HG03060 (cell line): ENCODE data around the gene C5.
"Not testable (repeated sequence)": the region's sequence is repeated elsewhere in the genome, so short reads cannot be mapped to it uniquely, and the experiment has no call there.

ENCODE experiments used
- ATAC-seq: cut with Tn5 transposase; IDR thresholded peaks from one replicate; pipeline ENCODE4 v1.9.1; 2021; ENCODE audit warnings: low read depth, moderate number of reproducible peaks; ENCODE audit not compliant: unreplicated experiment

C5 gene

GRCh38 chr9:121050128-121050988 lies at the start of gene C5:
C5 (minus strand) TSS chr9:121050275; CDS start chr9:121050246, 29 bp downstream.
- ATAC-seq: no peak

GRCh38 chr9:121098567-121099198 lies 48.6 kb upstream of the C5 start:
- ATAC-seq: no peak

- no peak for ATAC-seq
Observed at GRCh38 chr9:121095057-121095456, 45.0 kb upstream of the C5 start.

- not testable (repeated sequence) for ATAC-seq
Observed at GRCh38 chr9:121090743-121091142, 40.7 kb upstream of the C5 start.

GRCh38 chr9:121088576-121088975 lies 38.5 kb upstream of the C5 start:
- no peak for ATAC-seq

GRCh38 chr9:121085661-121086060 lies 35.6 kb upstream of the C5 start:
- ATAC-seq: no peak

GRCh38 chr9:121082075-121082474 lies 32.0 kb upstream of the C5 start:
- no peak for ATAC-seq

- no peak for ATAC-seq
Observed at GRCh38 chr9:121075251-121076036, 25.4 kb upstream of the C5 start.

- no peak for ATAC-seq
Observed at GRCh38 chr9:121074370-121075250, 24.5 kb upstream of the C5 start, which contains the start of gene CNTRL. CNTRL (plus strand) TSS chr9:121074955; CDS start chr9:121088327, 13,372 bp downstream.

- no peak for ATAC-seq
Observed at GRCh38 chr9:121073038-121073437, 23.0 kb upstream of the C5 start.

GRCh38 chr9:121071756-121072421 lies 21.8 kb upstream of the C5 start:
- peak; percentile 48 for ATAC-seq

GRCh38 chr9:121071370-121071755 lies 21.3 kb upstream of the C5 start:
- ATAC-seq: no peak

GRCh38 chr9:121069396-121069795 lies 19.3 kb upstream of the C5 start:
- ATAC-seq: no peak

GRCh38 chr9:121067640-121068039 lies 17.6 kb upstream of the C5 start:
- ATAC-seq: no peak

GRCh38 chr9:121066850-121067249 lies 16.8 kb upstream of the C5 start:
- no peak for ATAC-seq

GRCh38 chr9:121059998-121060636 lies 10.0 kb upstream of the C5 start:
- ATAC-seq: no peak

- ATAC-seq: no peak
Observed at GRCh38 chr9:121059513-121059912, 9.4 kb upstream of the C5 start.

- no peak for ATAC-seq
Observed at GRCh38 chr9:121057821-121058220, 7.7 kb upstream of the C5 start.

GRCh38 chr9:121055642-121056143 lies 5.6 kb upstream of the C5 start:
- no peak for ATAC-seq
